ENCODE results near the gene ZNHIT1. TPM values are rescaled to one million over a fixed set of nuclear protein-coding genes. Genes with fewer than 3 reads are reported as not detected.

ZNHIT1 gene
- total RNA-seq, 1 donor from 2014 or later, result 39.1 TPM

DNA sequence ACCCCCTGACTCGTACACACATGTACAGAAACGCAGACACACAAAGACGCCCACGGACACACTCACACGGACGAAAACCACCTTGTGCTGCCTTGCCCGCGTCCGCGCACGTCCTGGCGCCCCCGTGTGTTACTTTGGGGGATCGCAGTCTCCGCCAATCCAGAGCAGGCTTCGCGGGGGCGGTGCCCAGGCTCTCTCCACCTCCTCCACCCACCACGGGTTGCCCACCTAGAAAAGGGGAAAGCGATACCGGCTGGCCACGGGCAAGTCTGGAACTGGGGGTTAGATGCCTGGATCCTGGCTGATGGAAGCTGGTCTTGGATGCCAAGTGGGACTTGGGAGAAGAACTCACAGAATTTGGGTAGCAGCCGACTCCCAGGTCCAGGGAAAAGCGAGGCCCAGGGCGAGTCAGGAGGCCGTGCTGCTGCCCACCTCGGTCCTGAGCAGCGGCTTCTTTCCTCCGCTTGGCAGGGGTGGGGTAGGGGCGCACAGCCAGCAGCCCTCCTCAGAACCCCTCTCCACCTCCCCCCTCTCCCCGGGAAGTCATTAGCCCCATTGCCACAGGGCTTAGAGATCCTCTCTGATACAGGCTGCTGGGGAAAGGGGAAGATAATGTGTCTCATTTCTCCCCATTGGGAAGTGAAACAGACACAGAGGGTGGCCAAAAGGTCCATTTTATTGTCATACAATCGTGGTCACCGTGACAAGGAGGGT is 48.0 kb upstream of the ZNHIT1 start:
- Histone ChIP-seq H3F3A (ENCODE audit: low read depth) (peaks cover 21% of the 10 kb centered on the region), H2AFZ (replicated peaks) (no peak overlapping the region), H3K27ac (no peak overlapping the region), H3K4me2 (peak overlapping the region; percentile 41), H3K9ac (no peak overlapping the region), H4K20me1 (ENCODE audit: low read depth) (peaks cover 74% of the 10 kb centered on the region), H3K9me3 (ENCODE audit: low read depth) (no peaks in the 10 kb centered on the region), H3K4me1 (peaks cover 43% of the 10 kb centered on the region), H3K4me3 (no peak overlapping the region), H3K79me2 (ENCODE audit: low read depth) (no peaks in the 10 kb centered on the region), H3K36me3 (no peaks in the 10 kb centered on the region), H3K27me3 (peaks cover 100% of the 10 kb centered on the region)
- Mint-ChIP-seq H3K4me1 (peaks cover 67% of the 10 kb centered on the region), H3K27ac (no peak overlapping the region), H3K4me3 (peak overlapping the region; percentile 80), H3K36me3 (no peaks in the 10 kb centered on the region), H3K27me3 (ENCODE audit: insufficient read depth, low read depth) (peaks cover 84% of the 10 kb centered on the region), H3K9me3 (no peaks in the 10 kb centered on the region)
- peak; percentile 81 for DNase-seq (ENCODE audit: low spot score)
- TF ChIP-seq EZH2 (IDR thresholded peaks at IDR 0.05), result peak; percentile 88
- TF ChIP-seq, protein P1, sequence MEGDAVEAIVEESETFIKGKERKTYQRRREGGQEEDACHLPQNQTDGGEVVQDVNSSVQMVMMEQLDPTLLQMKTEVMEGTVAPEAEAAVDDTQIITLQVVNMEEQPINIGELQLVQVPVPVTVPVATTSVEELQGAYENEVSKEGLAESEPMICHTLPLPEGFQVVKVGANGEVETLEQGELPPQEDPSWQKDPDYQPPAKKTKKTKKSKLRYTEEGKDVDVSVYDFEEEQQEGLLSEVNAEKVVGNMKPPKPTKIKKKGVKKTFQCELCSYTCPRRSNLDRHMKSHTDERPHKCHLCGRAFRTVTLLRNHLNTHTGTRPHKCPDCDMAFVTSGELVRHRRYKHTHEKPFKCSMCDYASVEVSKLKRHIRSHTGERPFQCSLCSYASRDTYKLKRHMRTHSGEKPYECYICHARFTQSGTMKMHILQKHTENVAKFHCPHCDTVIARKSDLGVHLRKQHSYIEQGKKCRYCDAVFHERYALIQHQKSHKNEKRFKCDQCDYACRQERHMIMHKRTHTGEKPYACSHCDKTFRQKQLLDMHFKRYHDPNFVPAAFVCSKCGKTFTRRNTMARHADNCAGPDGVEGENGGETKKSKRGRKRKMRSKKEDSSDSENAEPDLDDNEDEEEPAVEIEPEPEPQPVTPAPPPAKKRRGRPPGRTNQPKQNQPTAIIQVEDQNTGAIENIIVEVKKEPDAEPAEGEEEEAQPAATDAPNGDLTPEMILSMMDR (IDR thresholded peaks at IDR 0.05), result peak; percentile 94
- TF ChIP-seq EZH2phosphoT487 (IDR thresholded peaks at IDR 0.05), result peak; percentile 78

DNA sequence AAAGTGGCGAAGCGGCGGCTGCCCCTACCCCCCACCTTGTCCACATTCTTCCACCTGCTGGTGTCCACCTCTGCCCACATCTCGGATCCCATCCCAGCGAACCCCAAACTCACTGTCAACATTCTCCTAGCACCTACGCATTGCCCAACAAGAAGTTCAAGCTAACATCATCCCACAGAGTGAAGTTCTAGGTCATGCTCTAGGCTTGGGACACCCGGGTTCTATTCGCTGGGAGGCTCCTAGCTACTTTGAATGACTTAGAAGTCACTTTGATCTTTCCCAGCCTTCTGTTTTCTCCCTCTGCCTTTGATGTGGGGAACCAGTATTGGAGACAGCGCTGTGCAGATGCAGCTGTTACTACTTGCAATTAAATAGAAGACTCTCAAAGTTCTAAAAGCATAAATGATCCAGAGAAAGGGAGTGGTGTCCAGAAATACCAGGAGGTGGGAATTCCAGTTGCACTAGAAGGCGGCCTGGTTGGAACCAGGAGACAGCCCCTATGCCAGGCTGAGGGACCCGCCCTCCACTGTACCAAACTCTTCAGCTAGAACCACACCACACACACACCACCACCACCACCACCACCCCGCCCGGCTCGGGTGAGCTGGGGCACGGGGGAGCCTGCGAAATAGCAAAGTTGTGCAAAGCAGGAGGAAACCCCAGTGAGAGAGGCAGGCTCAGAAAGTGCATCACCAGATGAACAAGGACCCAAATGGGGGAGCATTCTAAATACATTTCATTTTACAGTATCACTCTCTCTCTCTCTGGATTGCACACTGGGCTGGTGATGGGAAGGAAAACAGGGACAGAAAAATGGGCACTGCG is 47.1 kb upstream of the ZNHIT1 start:
- Histone ChIP-seq H3F3A (ENCODE audit: low read depth) (peaks cover 26% of the 10 kb centered on the region), H3K27ac (no peak overlapping the region), H3K27me3 (peaks cover 100% of the 10 kb centered on the region), H4K20me1 (ENCODE audit: low read depth) (peaks cover 69% of the 10 kb centered on the region), H3K4me3 (no peak overlapping the region), H3K36me3 (no peaks in the 10 kb centered on the region), H3K4me2 (no peak overlapping the region), H2AFZ (replicated peaks) (no peak overlapping the region), H3K9me3 (ENCODE audit: low read depth) (no peaks in the 10 kb centered on the region), H3K79me2 (ENCODE audit: low read depth) (no peaks in the 10 kb centered on the region), H3K4me1 (peaks cover 41% of the 10 kb centered on the region), H3K9ac (no peak overlapping the region)
- Mint-ChIP-seq H3K27me3 (ENCODE audit: insufficient read depth, low read depth) (peaks cover 84% of the 10 kb centered on the region), H3K36me3 (no peaks in the 10 kb centered on the region), H3K27ac (no peak overlapping the region), H3K4me3 (peak overlapping the region; percentile 19), H3K4me1 (peaks cover 61% of the 10 kb centered on the region), H3K9me3 (peaks cover under 1% of the 10 kb centered on the region)
- peak; percentile 64 for TF ChIP-seq EZH2phosphoT487 (IDR thresholded peaks at IDR 0.05)
- TF ChIP-seq, protein P1 (IDR thresholded peaks at IDR 0.05), result no peak
- peak; percentile 60 for TF ChIP-seq EZH2 (IDR thresholded peaks at IDR 0.05)
- no peak for DNase-seq (ENCODE audit: low spot score)

DNA sequence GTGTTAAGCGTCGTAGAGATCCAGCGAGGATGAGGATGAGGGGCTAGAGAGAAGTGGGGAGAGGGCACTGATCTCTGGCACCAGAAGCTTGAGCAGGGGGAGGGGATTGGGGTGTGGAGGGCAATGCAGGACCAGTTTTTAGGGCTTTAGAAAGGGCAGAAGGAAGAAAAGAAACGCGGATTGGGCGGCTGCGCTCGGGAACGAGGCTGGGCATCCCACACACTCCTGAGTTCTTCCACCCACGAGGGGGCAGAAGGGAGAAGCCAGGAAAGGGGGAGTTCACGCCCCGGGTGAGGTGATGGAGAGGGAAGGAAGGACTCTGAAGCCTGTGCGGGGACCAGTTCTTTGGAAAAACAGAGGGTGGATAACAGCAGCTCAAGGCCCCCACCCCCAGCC is 46.5 kb upstream of the ZNHIT1 start:
- no peak overlapping the region for H3K27ac Mint-ChIP-seq
- H3K4me3 ChIP-seq, result no peak overlapping the region
- peak overlapping the region; percentile 77 for H3K4me2 ChIP-seq

More for the DNA sequence above, 46.5 kb upstream of the ZNHIT1 start:
- no peak overlapping the region for H2AFZ ChIP-seq (replicated peaks)
- no peaks in the 10 kb centered on the region for H3K36me3 ChIP-seq
- Mint-ChIP-seq H3K36me3 (no peaks in the 10 kb centered on the region), H3K27me3 (ENCODE audit: insufficient read depth, low read depth) (peaks cover 85% of the 10 kb centered on the region), H3K4me3 (peak overlapping the region; percentile 65), H3K9me3 (peaks cover 2% of the 10 kb centered on the region), H3K4me1 (peaks cover 55% of the 10 kb centered on the region)
- peaks cover 100% of the 10 kb centered on the region for H3K27me3 ChIP-seq
- no peaks in the 10 kb centered on the region for H3K9me3 ChIP-seq (ENCODE audit: low read depth)
- H3K27ac ChIP-seq, result no peak overlapping the region
- TF ChIP-seq EZH2phosphoT487 (IDR thresholded peaks at IDR 0.05) (no peak), EZH2 (IDR thresholded peaks at IDR 0.05) (no peak)
- TF ChIP-seq, protein P1 (IDR thresholded peaks at IDR 0.05), result peak; percentile 12
- H3F3A ChIP-seq (ENCODE audit: low read depth), result peaks cover 23% of the 10 kb centered on the region
- H3K4me1 ChIP-seq, result peaks cover 36% of the 10 kb centered on the region
- no peak overlapping the region for H3K9ac ChIP-seq
- DNase-seq (ENCODE audit: low spot score), result peak; percentile 40
- no peaks in the 10 kb centered on the region for H3K79me2 ChIP-seq (ENCODE audit: low read depth)
- peaks cover 65% of the 10 kb centered on the region for H4K20me1 ChIP-seq (ENCODE audit: low read depth)
